HCT116 (cell line): ENCODE results near the gene SLC27A2. TPM values are rescaled to one million over a fixed set of nuclear protein-coding genes. Genes with fewer than 3 reads are reported as not detected.

Source experiments
- ATAC-seq: fragments of 200-7000 bp; cut with Tn5 transposase; 2 replicates; pipeline ENCODE4 v1.9.1; 2020; ENCODE audit warnings: mild to moderate bottlenecking, moderate library complexity
- BruUV-seq: library from RNA; stranded (reverse); fragments of 400-500 nt; replicated peaks from 2 replicates; lab custom pipeline; 2021; lab: Mats Ljungman, UMichigan
- CTCF ChIA-PET: fragments of 300-600 bp; sonication (Branson Sonifier 250); formaldehyde crosslinking; loops from one replicate; lab custom pipeline; 2021; ENCODE audit warnings: antibody characterized with exemption; lab: Charles Lee
- POLR2A ChIA-PET: fragments of 300-600, 350-600 bp; sonication (Branson Sonifier 250); formaldehyde crosslinking; loops from one replicate; lab custom pipeline; 2021; ENCODE audit warnings: antibody characterized with exemption; lab: Charles Lee
- RAD21 ChIA-PET, 2 experiments: fragments of 300-600 bp; sonication (Branson Sonifier 250); formaldehyde crosslinking; loops; one replicate each; lab custom pipeline; 2023; ENCODE audit warnings: low total read pairs in 2 of 2; ENCODE audit not compliant: uncharacterized antibody in 2 of 2, unreplicated experiment in 2 of 2, low non-redundant PET in 1 of 2; lab: Charles Lee
- DNase-seq: peaks from one replicate; pipeline ENCODE4 v3.0.0-alpha.2; 2010; ENCODE audit warnings: low read depth, low spot score
- H2AFZ ChIP-seq: fragments of 200-600 bp; shearing (Covaris generic), sonication (generic); 2 replicates; pipeline ENCODE4 v1.6.1; 2017; ENCODE audit warnings: low read depth, mixed run types, mixed read lengths, antibody characterized with exemption, low read length; ENCODE audit not compliant: poor library complexity, severe bottlenecking
- H3K27ac ChIP-seq: 2 replicates; pipeline ENCODE4 v1.5.1; 2012; ENCODE audit warnings: low read depth, low read length
- H3K27me3 ChIP-seq: fragments of 200-600 bp; sonication (generic); 2 replicates; pipeline ENCODE4 v1.6.1; 2016; ENCODE audit warnings: mixed run types, low read length, mixed read lengths; ENCODE audit not compliant: insufficient read depth
- H3K36me3 ChIP-seq, 2 experiments: fragments of 200-500 bp in 1 of 2; fragments of 200-600 bp in 1 of 2; sonication (Bioruptor generic) in 1 of 2; sonication (generic) in 1 of 2; 2 replicates each; pipeline versions ENCODE4 v1.5.1 to v1.6.1; 2014 to 2016; ENCODE audit warnings: low read length in 2 of 2, inconsistent platforms in 1 of 2, mixed read lengths in 1 of 2, mixed run types in 1 of 2; ENCODE audit not compliant: insufficient read depth in 2 of 2, control insufficient read depth in 1 of 2
- H3K4me1 ChIP-seq, 2 experiments: fragments of 200-600 bp in 1 of 2; sonication (generic) in 1 of 2; 2 replicates each; pipeline versions ENCODE4 v1.5.1 to v1.6.1; 2012 to 2017; ENCODE audit warnings: low read length in 2 of 2, inconsistent platforms in 1 of 2, mild to moderate bottlenecking in 1 of 2, mixed read lengths in 1 of 2, mixed run types in 1 of 2, moderate library complexity in 1 of 2; ENCODE audit not compliant: insufficient read depth in 2 of 2, control insufficient read depth in 1 of 2
- H3K4me2 ChIP-seq: fragments of 200-600 bp; sonication (generic); 2 replicates; pipeline ENCODE4 v1.6.1; 2017; ENCODE audit warnings: mixed run types, low read length, mixed read lengths
- H3K4me3 ChIP-seq, 2 experiments: fragments of 200-600 bp in 1 of 2; sonication (generic) in 1 of 2; replicated peaks in 1 of 2; 2 replicates each; pipeline ENCODE4 v1.5.1; 2011 to 2016; ENCODE audit warnings: low read length in 2 of 2, control low read depth in 1 of 2, low read depth in 1 of 2, mild to moderate bottlenecking in 1 of 2, mixed read lengths in 1 of 2, mixed run types in 1 of 2
- H3K79me2 ChIP-seq: fragments of 200-600 bp; sonication (generic); 2 replicates; pipeline ENCODE4 v1.6.1; 2017; ENCODE audit warnings: mild to moderate bottlenecking, mixed run types, low read length, moderate library complexity, mixed read lengths; ENCODE audit not compliant: insufficient read depth
- H3K9ac ChIP-seq: fragments of 200-600 bp; sonication (generic); 2 replicates; pipeline ENCODE4 v1.6.1; 2016; ENCODE audit warnings: low read length, mixed read lengths
- H3K9me2 ChIP-seq: fragments of 200-600 bp; sonication (generic), shearing (Covaris generic); 2 replicates; pipeline ENCODE4 v1.6.1; 2017; ENCODE audit warnings: mixed run types, mild to moderate bottlenecking, moderate library complexity; ENCODE audit not compliant: insufficient read depth
- H3K9me3 ChIP-seq, 2 experiments: fragments of 200-500 bp in 1 of 2; fragments of 200-600 bp in 1 of 2; sonication (Bioruptor generic) in 1 of 2; sonication (generic) in 1 of 2; 2 replicates each; pipeline ENCODE4 v1.6.1; 2014 to 2017; ENCODE audit warnings: low read length in 2 of 2, mixed read lengths in 2 of 2, inconsistent platforms in 1 of 2, low read depth in 1 of 2, mild to moderate bottlenecking in 1 of 2, mixed run types in 1 of 2, moderate library complexity in 1 of 2; ENCODE audit not compliant: control insufficient read depth in 1 of 2, insufficient read depth in 1 of 2
- H4K20me1 ChIP-seq: fragments of 200-600 bp; sonication (generic), shearing (Covaris generic); 2 replicates; pipeline ENCODE4 v1.6.1; 2017; ENCODE audit warnings: mixed run types, mild to moderate bottlenecking, moderate library complexity; ENCODE audit not compliant: insufficient read depth
- CBX3 ChIP-seq: IDR thresholded peaks from 2 replicates; pipeline ENCODE4 v1.6.1; 2012; ENCODE audit warnings: low read depth
- CEBPB ChIP-seq: IDR thresholded peaks from 2 replicates; pipeline ENCODE4 v1.6.1; 2012; ENCODE audit warnings: low read depth
- EGR1 ChIP-seq: IDR thresholded peaks from 2 replicates; pipeline ENCODE4 v1.6.1; 2012; ENCODE audit warnings: low read depth
- ELF1 ChIP-seq: IDR thresholded peaks from 2 replicates; pipeline ENCODE4 v1.6.1; 2012; ENCODE audit warnings: low read depth, borderline replicate concordance
- EZH2 ChIP-seq: fragments of 200-600 bp; sonication (generic); IDR thresholded peaks from 2 replicates; pipeline ENCODE4 v1.6.1; 2017; ENCODE audit warnings: antibody characterized with exemption, mixed run types
- EZH2phosphoT487 ChIP-seq: fragments of 200-600 bp; IDR thresholded peaks from 2 replicates; pipeline ENCODE4 v1.6.1; 2018; ENCODE audit warnings: antibody characterized with exemption, borderline replicate concordance
- FOSL1 ChIP-seq: IDR thresholded peaks from 2 replicates; pipeline ENCODE4 v1.6.1; 2012; ENCODE audit warnings: low read depth
- JUND ChIP-seq: IDR thresholded peaks from 2 replicates; pipeline ENCODE4 v1.6.1; 2012
- POLR2A ChIP-seq: IDR thresholded peaks from 2 replicates; pipeline ENCODE4 v1.7.0; 2011; ENCODE audit warnings: borderline replicate concordance; ENCODE audit not compliant: insufficient read depth, insufficient read length; ENCODE audit errors: extremely low read depth
- RAD21 ChIP-seq: IDR thresholded peaks from 2 replicates; pipeline ENCODE4 v1.6.1; 2012; ENCODE audit warnings: low read depth, mild to moderate bottlenecking
- SRF ChIP-seq: IDR thresholded peaks from 2 replicates; pipeline ENCODE4 v1.6.1; 2012; ENCODE audit warnings: low read depth
- TCF7L2 ChIP-seq: IDR thresholded peaks from 2 replicates; pipeline ENCODE4 v1.7.0; 2011; ENCODE audit warnings: borderline replicate concordance, inconsistent platforms; ENCODE audit not compliant: insufficient read depth, insufficient read length; ENCODE audit errors: extremely low read depth
- YY1 ChIP-seq: IDR thresholded peaks from 2 replicates; pipeline ENCODE4 v1.6.1; 2011; ENCODE audit warnings: low read length, low read depth, moderate library complexity, mild to moderate bottlenecking; ENCODE audit not compliant: insufficient replicate concordance; ENCODE audit errors: extremely low read depth
- ZFX ChIP-seq: fragments of 450-650 bp; IDR thresholded peaks from 2 replicates; pipeline ENCODE4 v1.6.1; 2017
- ZNF274 ChIP-seq: fragments of 200-500 bp; sonication (Bioruptor generic); IDR thresholded peaks from 2 replicates; pipeline ENCODE4 v1.6.1; 2014; ENCODE audit warnings: mild to moderate bottlenecking, low read depth, low read length, inconsistent platforms
- intact Hi-C: fragments of 100-400 bp; cut with micrococcal nuclease; formaldehyde crosslinking; loops from 2 replicates; pipeline ENCODE4 v1.10.0; 2022
- total RNA-seq: library from RNA; stranded (reverse); gene quantifications from one replicate; pipeline ENCODE4 v1.2.1, GENCODE V29; 2021; ENCODE audit not compliant: unreplicated experiment
- TF ChIP-seq, protein P1 (sequence below): IDR thresholded peaks from 2 replicates; pipeline ENCODE4 v1.6.1; 2011; ENCODE audit warnings: mild to moderate bottlenecking, low read length, moderate library complexity; ENCODE audit not compliant: insufficient replicate concordance; ENCODE audit errors: extremely low read depth
- TF ChIP-seq, protein P2 (sequence below): IDR thresholded peaks from 2 replicates; pipeline ENCODE4 v1.6.1; 2012
- TF ChIP-seq, protein P3 (sequence below): IDR thresholded peaks from 2 replicates; pipeline ENCODE4 v1.6.1; 2012; ENCODE audit warnings: low read depth

The SLC27A2 gene
- total RNA-seq, 1 experiment from 2014 or later, result 14.0 TPM

DNA sequence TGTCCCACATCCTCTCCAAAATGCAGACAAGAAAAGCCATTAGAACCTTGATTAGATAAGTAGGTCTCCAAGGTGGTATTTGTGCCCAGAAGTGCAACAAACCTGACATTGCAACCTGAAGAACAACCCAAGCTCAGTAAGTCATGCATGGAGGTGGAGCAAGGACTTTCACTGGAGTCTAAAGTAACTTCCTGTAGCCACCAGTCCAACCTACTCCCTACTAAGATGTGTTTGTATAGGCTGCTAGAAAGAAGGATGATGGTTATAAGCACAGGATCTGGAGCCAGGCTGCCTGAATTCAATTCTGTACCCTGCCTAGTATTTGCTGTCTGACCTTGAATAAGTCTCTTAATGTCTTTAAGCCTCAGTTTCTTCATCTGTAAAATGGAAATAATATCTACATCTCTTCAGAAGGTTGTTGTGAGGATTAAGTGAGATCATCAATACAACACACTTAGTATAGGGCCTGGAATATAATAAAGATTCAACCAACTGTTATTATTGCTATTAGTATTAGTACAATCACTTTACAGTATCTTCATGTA lies 51.3 kb downstream of the SLC27A2 start:
- DNase-seq (no peak), ATAC-seq (no peak)
- Histone ChIP-seq H3K27ac (no peak overlapping the region), H4K20me1 (no peaks in the 10 kb centered on the region), H3K9me2 (no peaks in the 10 kb centered on the region), H2AFZ (no peak overlapping the region), H3K36me3 (no peaks in the 10 kb centered on the region; a peak in 1 of 4 replicates), H3K79me2 (no peaks in the 10 kb centered on the region), H3K9ac (no peak overlapping the region), H3K4me3 (no peak overlapping the region), H3K4me1 (no peaks in the 10 kb centered on the region), H3K9me3 (no peaks in the 10 kb centered on the region), H3K4me2 (no peak overlapping the region), H3K27me3 (no peaks in the 10 kb centered on the region)
- CTCF ChIA-PET, result no interaction called here
- no TSS peak for BruUV-seq
- intact Hi-C loops, result no loop called here
- RAD21 ChIA-PET, result no interaction called here
- TF ChIP-seq TCF7L2, result no peak
- no peak for TF ChIP-seq RAD21
- no peak for TF ChIP-seq JUND
- TF ChIP-seq, protein P1, sequence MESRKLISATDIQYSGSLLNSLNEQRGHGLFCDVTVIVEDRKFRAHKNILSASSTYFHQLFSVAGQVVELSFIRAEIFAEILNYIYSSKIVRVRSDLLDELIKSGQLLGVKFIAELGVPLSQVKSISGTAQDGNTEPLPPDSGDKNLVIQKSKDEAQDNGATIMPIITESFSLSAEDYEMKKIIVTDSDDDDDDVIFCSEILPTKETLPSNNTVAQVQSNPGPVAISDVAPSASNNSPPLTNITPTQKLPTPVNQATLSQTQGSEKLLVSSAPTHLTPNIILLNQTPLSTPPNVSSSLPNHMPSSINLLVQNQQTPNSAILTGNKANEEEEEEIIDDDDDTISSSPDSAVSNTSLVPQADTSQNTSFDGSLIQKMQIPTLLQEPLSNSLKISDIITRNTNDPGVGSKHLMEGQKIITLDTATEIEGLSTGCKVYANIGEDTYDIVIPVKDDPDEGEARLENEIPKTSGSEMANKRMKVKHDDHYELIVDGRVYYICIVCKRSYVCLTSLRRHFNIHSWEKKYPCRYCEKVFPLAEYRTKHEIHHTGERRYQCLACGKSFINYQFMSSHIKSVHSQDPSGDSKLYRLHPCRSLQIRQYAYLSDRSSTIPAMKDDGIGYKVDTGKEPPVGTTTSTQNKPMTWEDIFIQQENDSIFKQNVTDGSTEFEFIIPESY, result no peak
- TF ChIP-seq CEBPB, result no peak
- TF ChIP-seq ZFX, result no peak
- no peak for TF ChIP-seq ZNF274
- no peak for TF ChIP-seq POLR2A
- no peak for TF ChIP-seq FOSL1
- no peak for TF ChIP-seq EZH2phosphoT487
- no peak for TF ChIP-seq SRF
- TF ChIP-seq EZH2, result no peak
- TF ChIP-seq CBX3, result no peak
- no peak for TF ChIP-seq EGR1
- TF ChIP-seq ELF1, result no peak
- TF ChIP-seq, protein P2, sequence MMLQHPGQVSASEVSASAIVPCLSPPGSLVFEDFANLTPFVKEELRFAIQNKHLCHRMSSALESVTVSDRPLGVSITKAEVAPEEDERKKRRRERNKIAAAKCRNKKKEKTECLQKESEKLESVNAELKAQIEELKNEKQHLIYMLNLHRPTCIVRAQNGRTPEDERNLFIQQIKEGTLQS, result no peak
- TF ChIP-seq YY1, result no peak
- TF ChIP-seq, protein P3, sequence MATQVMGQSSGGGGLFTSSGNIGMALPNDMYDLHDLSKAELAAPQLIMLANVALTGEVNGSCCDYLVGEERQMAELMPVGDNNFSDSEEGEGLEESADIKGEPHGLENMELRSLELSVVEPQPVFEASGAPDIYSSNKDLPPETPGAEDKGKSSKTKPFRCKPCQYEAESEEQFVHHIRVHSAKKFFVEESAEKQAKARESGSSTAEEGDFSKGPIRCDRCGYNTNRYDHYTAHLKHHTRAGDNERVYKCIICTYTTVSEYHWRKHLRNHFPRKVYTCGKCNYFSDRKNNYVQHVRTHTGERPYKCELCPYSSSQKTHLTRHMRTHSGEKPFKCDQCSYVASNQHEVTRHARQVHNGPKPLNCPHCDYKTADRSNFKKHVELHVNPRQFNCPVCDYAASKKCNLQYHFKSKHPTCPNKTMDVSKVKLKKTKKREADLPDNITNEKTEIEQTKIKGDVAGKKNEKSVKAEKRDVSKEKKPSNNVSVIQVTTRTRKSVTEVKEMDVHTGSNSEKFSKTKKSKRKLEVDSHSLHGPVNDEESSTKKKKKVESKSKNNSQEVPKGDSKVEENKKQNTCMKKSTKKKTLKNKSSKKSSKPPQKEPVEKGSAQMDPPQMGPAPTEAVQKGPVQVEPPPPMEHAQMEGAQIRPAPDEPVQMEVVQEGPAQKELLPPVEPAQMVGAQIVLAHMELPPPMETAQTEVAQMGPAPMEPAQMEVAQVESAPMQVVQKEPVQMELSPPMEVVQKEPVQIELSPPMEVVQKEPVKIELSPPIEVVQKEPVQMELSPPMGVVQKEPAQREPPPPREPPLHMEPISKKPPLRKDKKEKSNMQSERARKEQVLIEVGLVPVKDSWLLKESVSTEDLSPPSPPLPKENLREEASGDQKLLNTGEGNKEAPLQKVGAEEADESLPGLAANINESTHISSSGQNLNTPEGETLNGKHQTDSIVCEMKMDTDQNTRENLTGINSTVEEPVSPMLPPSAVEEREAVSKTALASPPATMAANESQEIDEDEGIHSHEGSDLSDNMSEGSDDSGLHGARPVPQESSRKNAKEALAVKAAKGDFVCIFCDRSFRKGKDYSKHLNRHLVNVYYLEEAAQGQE, result no peak
- POLR2A ChIA-PET, result interaction anchor here (0.6 kb wide), 1 partner anchor 41 kb away, joined by 3 read pairs; no protein-coding TSS in a partner anchor
